ENCODE data around the gene TOM1L2. TPM values are rescaled to one million over a fixed set of nuclear protein-coding genes. Genes with fewer than 3 reads are reported as not detected.

TOM1L2 gene
- total and polyA plus RNA-seq, 2 experiments from 2014 or later, result 21.5 to 29.6 TPM

- peaks cover 3% of the 10 kb centered on the region for H3K79me2 ChIP-seq
- H3K4me3 ChIP-seq, result no peak overlapping the region
- H3K27ac ChIP-seq, result no peak overlapping the region
- 91% methylated on average over 4 of the region's 4 CpGs for WGBS (ENCODE audit: low lambda C conversion rate, missing lambda C conversion rate)
- no peaks in the 10 kb centered on the region for H3K9me2 ChIP-seq (replicated peaks; ENCODE audit: insufficient read depth)
- no peak for DNase-seq (ENCODE audit: low spot score)
- no peaks in the 10 kb centered on the region for H3K36me3 ChIP-seq (replicated peaks; ENCODE audit: insufficient read depth, low read depth)
- H3K9me3 ChIP-seq (ENCODE audit: low read depth), result no peaks in the 10 kb centered on the region
- H3K4me1 ChIP-seq (ENCODE audit: insufficient read depth), result peaks cover 24% of the 10 kb centered on the region
- peaks cover 16% of the 10 kb centered on the region for H4K20me1 ChIP-seq (ENCODE audit: insufficient read depth, poor library complexity, severe bottlenecking)
- no peaks in the 10 kb centered on the region for H3K27me3 ChIP-seq
- no peak overlapping the region for H3K4me2 ChIP-seq
- no peak overlapping the region for H2AFZ ChIP-seq
- TF ChIP-seq EZH2phosphoT487 (IDR thresholded peaks at IDR 0.05; ENCODE audit: low read depth, severe bottlenecking, unreplicated experiment) (no peak), CTCF (IDR thresholded peaks at IDR 0.05; ENCODE audit: poor library complexity) (no peak)
These were observed 166.2 kb downstream of the TOM1L2 start for GRCh38 chr17:17806035-17806434.

GRCh38 chr17:17805575-17805974, 166.6 kb downstream of the TOM1L2 start:
- WGBS (ENCODE audit: low lambda C conversion rate, missing lambda C conversion rate), result 91% methylated on average over 9 of the region's 9 CpGs
- Histone ChIP-seq H3K36me3 (replicated peaks; ENCODE audit: insufficient read depth, low read depth) (no peaks in the 10 kb centered on the region), H2AFZ (no peak overlapping the region), H3K9me2 (replicated peaks; ENCODE audit: insufficient read depth) (no peaks in the 10 kb centered on the region), H3K4me2 (no peak overlapping the region), H3K79me2 (peaks cover 3% of the 10 kb centered on the region), H3K4me1 (ENCODE audit: insufficient read depth) (peaks cover 20% of the 10 kb centered on the region), H3K9me3 (ENCODE audit: low read depth) (no peaks in the 10 kb centered on the region), H3K27me3 (no peaks in the 10 kb centered on the region), H3K27ac (no peak overlapping the region), H3K4me3 (no peak overlapping the region), H4K20me1 (ENCODE audit: insufficient read depth, poor library complexity, severe bottlenecking) (peaks cover 16% of the 10 kb centered on the region)
- TF ChIP-seq CTCF (IDR thresholded peaks at IDR 0.05; ENCODE audit: poor library complexity) (no peak), EZH2phosphoT487 (IDR thresholded peaks at IDR 0.05; ENCODE audit: low read depth, severe bottlenecking, unreplicated experiment) (no peak), EZH2 (IDR thresholded peaks at IDR 0.05; ENCODE audit: borderline replicate concordance) (no peak)
- no peak for DNase-seq (ENCODE audit: low spot score)

GRCh38 chr17:17804007-17804406, 168.2 kb downstream of the TOM1L2 start:
- WGBS (ENCODE audit: low lambda C conversion rate, missing lambda C conversion rate), result 98% methylated on average over 3 of the region's 3 CpGs
- H3K36me3 ChIP-seq (replicated peaks; ENCODE audit: insufficient read depth, low read depth), result no peaks in the 10 kb centered on the region

More at GRCh38 chr17:17804007-17804406, 168.2 kb downstream of the TOM1L2 start:
- Histone ChIP-seq H3K27me3 (no peaks in the 10 kb centered on the region), H3K79me2 (peaks cover 5% of the 10 kb centered on the region), H3K27ac (no peak overlapping the region), H3K4me3 (no peak overlapping the region), H3K4me1 (ENCODE audit: insufficient read depth) (peaks cover 4% of the 10 kb centered on the region), H4K20me1 (ENCODE audit: insufficient read depth, poor library complexity, severe bottlenecking) (peaks cover 11% of the 10 kb centered on the region), H3K4me2 (no peak overlapping the region), H2AFZ (no peak overlapping the region), H3K9me3 (ENCODE audit: low read depth) (no peaks in the 10 kb centered on the region), H3K9me2 (replicated peaks; ENCODE audit: insufficient read depth) (no peaks in the 10 kb centered on the region)
- DNase-seq (ENCODE audit: low spot score), result no peak
- no peak for TF ChIP-seq EZH2phosphoT487 (IDR thresholded peaks at IDR 0.05; ENCODE audit: low read depth, severe bottlenecking, unreplicated experiment)
- TF ChIP-seq EZH2 (IDR thresholded peaks at IDR 0.05; ENCODE audit: borderline replicate concordance), result no peak
- TF ChIP-seq CTCF (IDR thresholded peaks at IDR 0.05; ENCODE audit: poor library complexity), result no peak
